Measurements from ENCODE around the gene ANKRD50. TPM values are rescaled to one million over a fixed set of nuclear protein-coding genes. Genes with fewer than 3 reads are reported as not detected.

Gene ANKRD50, protein sequence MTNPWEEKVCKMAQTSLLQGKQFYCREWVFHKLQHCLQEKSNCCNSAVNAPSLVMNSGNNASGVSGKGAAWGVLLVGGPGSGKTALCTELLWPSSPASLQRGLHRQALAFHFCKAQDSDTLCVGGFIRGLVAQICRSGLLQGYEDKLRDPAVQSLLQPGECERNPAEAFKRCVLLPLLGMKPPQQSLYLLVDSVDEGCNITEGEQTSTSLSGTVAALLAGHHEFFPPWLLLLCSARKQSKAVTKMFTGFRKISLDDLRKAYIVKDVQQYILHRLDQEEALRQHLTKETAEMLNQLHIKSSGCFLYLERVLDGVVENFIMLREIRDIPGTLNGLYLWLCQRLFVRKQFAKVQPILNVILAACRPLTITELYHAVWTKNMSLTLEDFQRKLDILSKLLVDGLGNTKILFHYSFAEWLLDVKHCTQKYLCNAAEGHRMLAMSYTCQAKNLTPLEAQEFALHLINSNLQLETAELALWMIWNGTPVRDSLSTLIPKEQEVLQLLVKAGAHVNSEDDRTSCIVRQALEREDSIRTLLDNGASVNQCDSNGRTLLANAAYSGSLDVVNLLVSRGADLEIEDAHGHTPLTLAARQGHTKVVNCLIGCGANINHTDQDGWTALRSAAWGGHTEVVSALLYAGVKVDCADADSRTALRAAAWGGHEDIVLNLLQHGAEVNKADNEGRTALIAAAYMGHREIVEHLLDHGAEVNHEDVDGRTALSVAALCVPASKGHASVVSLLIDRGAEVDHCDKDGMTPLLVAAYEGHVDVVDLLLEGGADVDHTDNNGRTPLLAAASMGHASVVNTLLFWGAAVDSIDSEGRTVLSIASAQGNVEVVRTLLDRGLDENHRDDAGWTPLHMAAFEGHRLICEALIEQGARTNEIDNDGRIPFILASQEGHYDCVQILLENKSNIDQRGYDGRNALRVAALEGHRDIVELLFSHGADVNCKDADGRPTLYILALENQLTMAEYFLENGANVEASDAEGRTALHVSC (N-terminal part only)
- total RNA-seq, result 10 to 100 TPM in 4 of 9 donors, 1 to 10 TPM in 5; 7.4 to 23.9 (median 9.8) TPM
- 1 to 10 TPM; 1.4 to 7.5 (median 2.2) TPM for polyA plus RNA-seq
- long read RNA-seq, donor 1, full-length matches to known transcripts, result 1 of 1 reads
- long read RNA-seq, donor 1, partial matches to known transcripts, result 0 of 1 reads
- long read RNA-seq, donor 1, other reads (novel, unspliced or antisense), result 0 of 1 reads
- long read RNA-seq, donor 2, result 0 reads
- long read RNA-seq, donor 3, full-length matches to known transcripts, result 1 of 1 reads
- long read RNA-seq, donor 3, partial matches to known transcripts, result 0 of 1 reads
- long read RNA-seq, donor 3, other reads (novel, unspliced or antisense), result 0 of 1 reads
- long read RNA-seq, donor 4, partial matches to known transcripts, result 1 of 1 reads
- long read RNA-seq, donor 4, other reads (novel, unspliced or antisense), result 0 of 1 reads
- long read RNA-seq, donor 5, full-length matches to known transcripts, result 1 of 2 reads
- long read RNA-seq, donor 5, partial matches to known transcripts, result 1 of 2 reads
- long read RNA-seq, donor 5, other reads (novel, unspliced or antisense), result 0 of 2 reads
- long read RNA-seq, donor 6, partial matches to known transcripts, result 0 of 1 reads
- long read RNA-seq, donor 6, other reads (novel, unspliced or antisense), result 1 of 1 reads
- long read RNA-seq, donor 7, result 0 reads
- long read RNA-seq, donor 8, partial matches to known transcripts, result 21 of 21 reads
- long read RNA-seq, donor 8, other reads (novel, unspliced or antisense), result 0 of 21 reads
- long read RNA-seq, donor 9, full-length matches to known transcripts, result 1 of 1 reads
- long read RNA-seq, donor 9, partial matches to known transcripts, result 0 of 1 reads
- long read RNA-seq, donor 9, other reads (novel, unspliced or antisense), result 0 of 1 reads
- long read RNA-seq, donor 10, result 0 reads

DNA sequence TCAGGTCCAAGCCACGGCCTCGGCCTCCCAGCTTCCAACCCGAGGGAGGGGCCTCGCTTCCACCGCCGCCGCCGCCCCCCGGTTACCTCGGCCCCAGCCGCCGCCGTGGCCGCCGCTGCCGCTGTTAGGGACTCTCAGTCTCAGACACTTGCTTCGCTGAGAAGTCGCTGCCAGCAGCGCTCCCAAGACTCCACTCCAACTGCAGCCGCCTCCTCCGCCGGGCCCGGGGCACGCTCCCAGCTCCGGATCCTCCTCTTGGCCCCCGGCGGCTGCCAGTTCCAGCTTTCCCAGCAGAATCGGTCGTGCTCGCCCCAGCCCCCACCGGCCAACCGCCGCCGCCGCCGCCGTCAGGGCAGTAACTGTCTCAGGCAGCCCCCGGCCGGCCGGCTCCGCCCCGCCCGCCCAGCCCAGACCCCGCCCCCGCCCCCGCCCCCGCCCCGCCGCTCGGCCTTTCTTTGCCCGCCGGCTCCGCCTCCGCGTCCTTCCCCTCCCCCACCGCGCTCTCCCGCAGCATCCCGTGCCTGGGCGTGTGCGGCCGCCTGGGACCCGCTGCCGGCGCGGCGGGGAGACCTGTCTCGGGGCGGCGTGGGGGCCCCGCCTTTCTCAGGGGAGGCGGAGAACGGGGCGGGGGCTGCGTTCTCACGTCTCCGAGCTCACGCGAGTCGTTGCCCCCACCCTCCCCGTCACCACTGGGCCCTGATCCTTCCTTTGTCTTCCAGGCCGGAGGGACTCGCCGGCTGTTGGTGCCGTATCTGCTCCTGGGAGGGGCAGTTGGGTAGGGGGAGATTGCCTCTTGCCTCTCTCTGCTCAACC is at the start of gene ANKRD50:
Gene ANKRD50 (minus strand): TSS at position 361 of the 813 bp plus-strand sequence. CDS start 2,221 bp downstream, outside the sequence.
- Histone ChIP-seq H3K4me3 (peak within 1 kb of the TSS; percentile 68 to 84 (median 70)), H3K27me3 (no peaks in the 10 kb centered on the region), H3K36me3 (replicated peaks in 1 of 2) (no peaks in the 10 kb centered on the region), H3K9me3 (replicated peaks in 1 of 3) (no peaks in the 10 kb centered on the region), H3K27ac (peak within 1 kb of the TSS; percentile 84 to 97 (median 90)), H3K4me1 (replicated peaks in 1 of 2) (peaks cover 5 to 26% of the 10 kb centered on the region in 2 donors)
- intact Hi-C loops (cut with DNase I), result no loop called here
- DNase-seq, result peak; percentile 89 to 93 (median 92)
- 1% methylated on average over 21 to 85 of the region's 85 CpGs; no CpG with 5 or more reads in 1 of the 4 donors for WGBS, 4 donors
- TF ChIP-seq, protein P1, sequence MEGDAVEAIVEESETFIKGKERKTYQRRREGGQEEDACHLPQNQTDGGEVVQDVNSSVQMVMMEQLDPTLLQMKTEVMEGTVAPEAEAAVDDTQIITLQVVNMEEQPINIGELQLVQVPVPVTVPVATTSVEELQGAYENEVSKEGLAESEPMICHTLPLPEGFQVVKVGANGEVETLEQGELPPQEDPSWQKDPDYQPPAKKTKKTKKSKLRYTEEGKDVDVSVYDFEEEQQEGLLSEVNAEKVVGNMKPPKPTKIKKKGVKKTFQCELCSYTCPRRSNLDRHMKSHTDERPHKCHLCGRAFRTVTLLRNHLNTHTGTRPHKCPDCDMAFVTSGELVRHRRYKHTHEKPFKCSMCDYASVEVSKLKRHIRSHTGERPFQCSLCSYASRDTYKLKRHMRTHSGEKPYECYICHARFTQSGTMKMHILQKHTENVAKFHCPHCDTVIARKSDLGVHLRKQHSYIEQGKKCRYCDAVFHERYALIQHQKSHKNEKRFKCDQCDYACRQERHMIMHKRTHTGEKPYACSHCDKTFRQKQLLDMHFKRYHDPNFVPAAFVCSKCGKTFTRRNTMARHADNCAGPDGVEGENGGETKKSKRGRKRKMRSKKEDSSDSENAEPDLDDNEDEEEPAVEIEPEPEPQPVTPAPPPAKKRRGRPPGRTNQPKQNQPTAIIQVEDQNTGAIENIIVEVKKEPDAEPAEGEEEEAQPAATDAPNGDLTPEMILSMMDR (IDR thresholded peaks at IDR 0.05), result no peak
- peak; percentile 77 to 84 for TF ChIP-seq POLR2A (IDR thresholded peaks at IDR 0.05)

DNA sequence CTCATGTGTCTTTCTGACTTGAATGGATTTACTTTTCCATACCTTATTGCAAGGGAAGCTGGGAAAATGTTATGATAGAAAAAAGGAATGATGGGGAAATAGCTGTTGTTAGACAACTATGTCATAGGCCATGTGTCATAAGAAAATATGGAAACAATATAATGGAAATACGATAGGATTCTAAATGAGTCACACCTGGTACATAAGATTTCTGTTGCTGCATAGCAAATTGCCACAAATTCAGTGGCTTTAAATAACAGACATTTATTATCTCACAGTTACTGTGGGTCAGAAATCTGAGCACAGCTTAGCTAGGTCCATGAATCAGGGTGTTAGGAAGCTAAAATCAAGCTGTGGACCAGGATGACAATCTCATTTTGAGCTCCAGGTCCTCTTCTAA is 44.6 kb upstream of the ANKRD50 start:
- DNase-seq, result no peak
- Histone ChIP-seq H3K4me3 (no peak overlapping the region), H3K9me3 (replicated peaks in 1 of 3) (no peaks in the 10 kb centered on the region), H3K36me3 (replicated peaks in 1 of 2) (no peaks in the 10 kb centered on the region), H3K4me1 (replicated peaks in 1 of 2) (no peaks in the 10 kb centered on the region), H3K27me3 (no peaks in the 10 kb centered on the region), H3K27ac (no peak overlapping the region)
- intact Hi-C loops (cut with DNase I), result no loop called here
- 75 to 94% (median 84%) methylated on average over 1 of the region's 1 CpG for WGBS, 4 donors
- TF ChIP-seq, protein P1 (IDR thresholded peaks at IDR 0.05), result no peak
- TF ChIP-seq POLR2A (IDR thresholded peaks at IDR 0.05), result no peak

DNA sequence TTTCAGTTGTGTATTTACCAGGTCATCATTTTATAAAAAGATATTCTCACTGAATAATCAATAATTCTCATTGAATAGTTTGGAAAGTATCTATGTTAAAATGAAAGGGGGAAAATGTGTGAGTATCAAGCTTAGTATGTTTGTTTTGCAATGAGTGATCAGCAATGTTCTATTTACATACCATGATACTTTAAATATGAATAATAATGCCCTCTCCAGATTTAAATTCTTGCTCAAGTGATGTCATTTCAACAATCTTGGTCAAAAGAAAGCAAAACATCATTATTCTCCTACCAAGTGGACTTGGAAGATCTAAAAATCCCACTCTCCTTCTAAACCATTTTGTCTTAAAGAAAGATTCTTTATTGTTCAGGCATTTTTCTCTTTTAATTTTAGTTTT is 42.1 kb upstream of the ANKRD50 start:
- TF ChIP-seq, protein P1 (IDR thresholded peaks at IDR 0.05), result no peak
- TF ChIP-seq POLR2A (IDR thresholded peaks at IDR 0.05), result no peak
- intact Hi-C loops (cut with DNase I), result no loop called here
- no peaks in the 10 kb centered on the region for H3K4me1 ChIP-seq (replicated peaks in 1 of 2)

More for the DNA sequence above, 42.1 kb upstream of the ANKRD50 start:
- Histone ChIP-seq H3K27me3 (no peaks in the 10 kb centered on the region), H3K36me3 (replicated peaks in 1 of 2) (no peaks in the 10 kb centered on the region), H3K27ac (no peak overlapping the region), H3K4me3 (no peak overlapping the region), H3K9me3 (replicated peaks in 1 of 3) (no peaks in the 10 kb centered on the region)
- no peak for DNase-seq
